SK-N-MC (cell line): ENCODE results near the gene ECPAS.

Experiments used
- EZH2 ChIP-seq: fragments of 200-600 bp; sonication (generic); IDR thresholded peaks from one replicate; pipeline ENCODE4 v1.6.1; 2017; ENCODE audit warnings: antibody characterized with exemption
- FOXP2 ChIP-seq: optimal IDR thresholded peaks from 2 replicates; pipeline ENCODE3; 2011; ENCODE audit warnings: mild to moderate bottlenecking, moderate library complexity; ENCODE audit not compliant: insufficient read depth; ENCODE audit errors: extremely low read length, control extremely low read depth
- POLR2AphosphoS5 ChIP-seq: IDR thresholded peaks from 2 replicates; pipeline ENCODE4 v1.6.1; 2012; ENCODE audit warnings: mild to moderate bottlenecking, low read depth, low read length, borderline replicate concordance

GRCh38 chr9:111349766-111350165 lies 134.4 kb downstream of the ECPAS start:
- TF ChIP-seq POLR2AphosphoS5, result no peak
- TF ChIP-seq FOXP2, result no peak
- no peak for TF ChIP-seq EZH2
